B cell (primary cell): Measurements from ENCODE around the gene SLC48A1. TPM values are rescaled to one million over a fixed set of nuclear protein-coding genes. Genes with fewer than 3 reads are reported as not detected.

Experiments
- ATAC-seq: fragments of 200-7000 bp; cut with Tn5 transposase; one replicate; pipeline ENCODE4 v1.10.0; 2021; ENCODE audit warnings: low read depth, mild to moderate bottlenecking, moderate number of reproducible peaks, moderate library complexity
- CTCF ChIA-PET: fragments of 350-600 bp; sonication (Branson Sonifier 250); formaldehyde crosslinking; loops from one replicate; lab custom pipeline; 2021; ENCODE audit warnings: antibody characterized with exemption, inconsistent platforms; lab: Charles Lee
- POLR2A ChIA-PET: fragments of 350-600 bp; sonication (Branson Sonifier 250); formaldehyde crosslinking; loops from one replicate; lab custom pipeline; 2021; ENCODE audit warnings: antibody characterized with exemption; lab: Charles Lee
- DNase-seq: peaks from one replicate; pipeline ENCODE4 v3.0.0; 2013
- H2AFZ ChIP-seq: 2 replicates; pipeline ENCODE4 v1.6.1; 2012; ENCODE audit warnings: mild to moderate bottlenecking, low read depth, low read length; ENCODE audit not compliant: insufficient read depth, poor library complexity, severe bottlenecking
- H3K27ac ChIP-seq, 2 donors: 1 replicate in 1 of 2; 2 replicates in 1 of 2; pipeline ENCODE4 v1.5.1; 2012 to 2013; ENCODE audit warnings: low read length in 2 of 2, mild to moderate bottlenecking in 2 of 2, moderate library complexity in 1 of 2
- H3K27me3 ChIP-seq, 4 experiments: fragments of 200-600 bp in 1 of 4; sonication (generic) in 1 of 4; replicated peaks in 1 of 4; 1 replicate in 2 of 4; 2 replicates in 2 of 4; pipeline versions ENCODE4 v1.6.1 to v1.7.0; 2013 to 2016; ENCODE audit warnings: low read length in 3 of 4, mild to moderate bottlenecking in 2 of 4, mixed read lengths in 1 of 4, moderate library complexity in 1 of 4; ENCODE audit not compliant: insufficient read depth in 4 of 4, control insufficient read depth in 3 of 4; ENCODE audit errors: control extremely low read depth in 1 of 4
- H3K36me3 ChIP-seq, 2 experiments: replicated peaks in 1 of 2; 1 replicate in 1 of 2; 2 replicates in 1 of 2; pipeline versions ENCODE4 v1.6.1 to v1.7.1; 2013; ENCODE audit warnings: low read length in 1 of 2; ENCODE audit not compliant: insufficient read depth in 2 of 2, control insufficient read depth in 1 of 2; ENCODE audit errors: control extremely low read depth in 1 of 2, extremely low read depth in 1 of 2
- H3K4me1 ChIP-seq, 2 donors: fragments of 200-600 bp in 1 of 2; sonication (generic) in 1 of 2; 1 replicate in 1 of 2; 2 replicates in 1 of 2; pipeline versions ENCODE4 v1.5.1 to v1.6.1; 2013 to 2017; ENCODE audit warnings: low read length in 2 of 2; ENCODE audit not compliant: control insufficient read depth in 2 of 2, insufficient read depth in 2 of 2
- H3K4me2 ChIP-seq: replicated peaks from 2 replicates; pipeline ENCODE3; 2012; ENCODE audit warnings: mild to moderate bottlenecking, low read depth, low read length; ENCODE audit not compliant: poor library complexity, severe bottlenecking
- H3K4me3 ChIP-seq, 5 experiments: fragments of 200-600 bp in 1 of 5; sonication (generic) in 1 of 5; 1 replicate in 3 of 5; 2 replicates in 2 of 5; pipeline versions ENCODE4 v1.5.1 to v1.7.0; 2011 to 2016; ENCODE audit warnings: low read length in 4 of 5, mild to moderate bottlenecking in 4 of 5, low read depth in 2 of 5, control low read depth in 1 of 5, moderate library complexity in 1 of 5; ENCODE audit not compliant: insufficient read depth in 1 of 5; ENCODE audit errors: control extremely low read depth in 1 of 5, extremely low read depth in 1 of 5
- H3K79me2 ChIP-seq: fragments of 200-600 bp; sonication (generic); one replicate; pipeline ENCODE4 v1.6.0; 2016; ENCODE audit warnings: low read length; ENCODE audit not compliant: control insufficient read depth, insufficient read depth
- H3K9ac ChIP-seq: fragments of 200-600 bp; sonication (generic); 2 replicates; pipeline ENCODE4 v1.6.1; 2017; ENCODE audit warnings: mild to moderate bottlenecking, low read length, moderate library complexity
- H3K9me3 ChIP-seq, 3 donors: one replicate each; pipeline versions ENCODE4 v1.6.1 to v1.7.1; 2013; ENCODE audit warnings: low read length in 2 of 3; ENCODE audit not compliant: control insufficient read depth in 2 of 3, insufficient read depth in 1 of 3; ENCODE audit errors: control extremely low read depth in 1 of 3
- H4K20me1 ChIP-seq: 2 replicates; pipeline ENCODE4 v1.6.0; 2012; ENCODE audit warnings: mild to moderate bottlenecking, low read length; ENCODE audit not compliant: insufficient read depth, control insufficient read depth, poor library complexity, severe bottlenecking
- H3K27ac Mint-ChIP-seq: one replicate; pipeline ENCODE4 v1.8.0; 2021; ENCODE audit warnings: mixed read lengths
- H3K27me3 Mint-ChIP-seq: one replicate; pipeline ENCODE4 v1.8.0; 2021; ENCODE audit warnings: mixed read lengths
- H3K4me1 Mint-ChIP-seq: one replicate; pipeline ENCODE4 v1.8.0; 2021; ENCODE audit warnings: mixed read lengths
- H3K4me3 Mint-ChIP-seq: one replicate; pipeline ENCODE4 v1.8.0; 2021; ENCODE audit warnings: mixed read lengths
- H3K9me3 Mint-ChIP-seq: one replicate; pipeline ENCODE4 v1.8.0; 2022; ENCODE audit warnings: mixed read lengths; ENCODE audit not compliant: insufficient read depth
- CTCF ChIP-seq: fragments of 200-600 bp; IDR thresholded peaks from one replicate; pipeline ENCODE4 v1.8.0; 2022; ENCODE audit warnings: antibody characterized with exemption, mild to moderate bottlenecking
- EZH2 ChIP-seq: IDR thresholded peaks from 2 replicates; pipeline ENCODE4 v1.6.1; 2012; ENCODE audit warnings: borderline replicate concordance, low read depth, mild to moderate bottlenecking, moderate library complexity, low read length; ENCODE audit not compliant: insufficient read depth, poor library complexity, severe bottlenecking
- WGBS: methylation state at CpG from one replicate; pipeline ENCODE4 v1.1.5; 2013; ENCODE audit warnings: missing lambda C conversion rate; ENCODE audit not compliant: insufficient coverage; 5-methylcytosine and 5-hydroxymethylcytosine counted together
- intact Hi-C: fragments of 100-400 bp; cut with micrococcal nuclease; formaldehyde crosslinking; loops from one replicate; pipeline ENCODE4 v1.10.0; 2022
- polyA plus RNA-seq: library from polyadenylated mRNA; depleted of rRNA; stranded (reverse); fragments of >200 nt; gene quantifications from 2 replicates; pipeline ENCODE4 v1.2.3, GENCODE V29; 2012
- total RNA-seq, 2 donors: library from RNA; stranded (reverse); fragments of 120-200 nt in 1 of 2; gene quantifications; 1 replicate in 1 of 2; 2 replicates in 1 of 2; pipeline versions ENCODE4 v1.2.3 to v1.2.4, GENCODE V29; 2013 to 2022

SLC48A1 gene
- total and polyA plus RNA-seq, 2 donors (not counting 1 experiment from before 2014, with no cell fraction given), result 8.0 to 20.0 TPM

GRCh38 chr12:47736877-47737676, 36.0 kb upstream of the SLC48A1 start:
- H3K27ac ChIP-seq, result no peak overlapping the region
- H3K27me3 ChIP-seq, result no peaks in the 10 kb centered on the region
- no peaks in the 10 kb centered on the region for H4K20me1 ChIP-seq
- no peak for TF ChIP-seq CTCF
- TF ChIP-seq EZH2, result no peak
- intact Hi-C loops, result no loop called here
- Mint-ChIP-seq H3K4me3 (no peak overlapping the region), H3K27me3 (no peaks in the 10 kb centered on the region), H3K4me1 (peaks cover 38% of the 10 kb centered on the region), H3K9me3 (no peaks in the 10 kb centered on the region), H3K27ac (peak overlapping the region; percentile 46)
- H2AFZ ChIP-seq, result no peak overlapping the region
- H3K4me2 ChIP-seq, result no peak overlapping the region
- H3K4me3 ChIP-seq, result no peak overlapping the region
- DNase-seq (no peak), ATAC-seq (no peak)
- ChIA-PET POLR2A (no interaction called here), CTCF (interaction anchor here (0.9 to 15.0 kb wide), 5 partner anchors 24 to 104 kb away, joined by 3 to 515 read pairs (median 9); partner anchors contain the start of genes RPAP3 and SLC48A1)
- WGBS, result 94% methylated on average over 17 of the region's 19 CpGs
- no peak overlapping the region for H3K9ac ChIP-seq
- peaks cover 29 to 39% of the 10 kb centered on the region in 2 donors for H3K4me1 ChIP-seq
- H3K36me3 ChIP-seq, result no peaks in the 10 kb centered on the region
- H3K9me3 ChIP-seq, result peaks cover 0 to 9% (median 0%) of the 10 kb centered on the region in 3 donors
- no peaks in the 10 kb centered on the region for H3K79me2 ChIP-seq

GRCh38 chr12:47737936-47738594, 35.0 kb upstream of the SLC48A1 start:
- TF ChIP-seq CTCF, result no peak
- no peak for TF ChIP-seq EZH2
- H3K4me1 Mint-ChIP-seq, result peaks cover 38% of the 10 kb centered on the region

More at GRCh38 chr12:47737936-47738594, 35.0 kb upstream of the SLC48A1 start:
- Histone ChIP-seq H3K4me2 (no peak overlapping the region), H3K27me3 (no peaks in the 10 kb centered on the region), H3K4me1 (peaks cover 29 to 41% of the 10 kb centered on the region in 2 donors), H4K20me1 (no peaks in the 10 kb centered on the region), H3K36me3 (no peaks in the 10 kb centered on the region), H3K79me2 (no peaks in the 10 kb centered on the region), H2AFZ (no peak overlapping the region), H3K27ac (no peak overlapping the region), H3K9me3 (peaks cover 0 to 9% (median 0%) of the 10 kb centered on the region in 3 donors), H3K4me3 (no peak overlapping the region), H3K9ac (no peak overlapping the region)
- intact Hi-C loops, result no loop called here
- CTCF ChIA-PET, result interaction anchor here (1.4 to 15.0 kb wide), 5 partner anchors 19 to 103 kb away, joined by 4 to 515 read pairs (median 270); partner anchors contain the start of genes RAPGEF3, RPAP3 and SLC48A1
- DNase-seq, result no peak
- Mint-ChIP-seq H3K9me3 (no peaks in the 10 kb centered on the region), H3K4me3 (no peak overlapping the region), H3K27ac (peak overlapping the region; percentile 3), H3K27me3 (no peaks in the 10 kb centered on the region)
- 97% methylated on average over 12 of the region's 17 CpGs for WGBS
- POLR2A ChIA-PET, result interaction anchor here (0.6 kb wide), 1 partner anchor 17 kb away, joined by 7 read pairs; no protein-coding TSS in a partner anchor
- ATAC-seq, result no peak
